H4 (cell line): ENCODE data around the gene AHNAK2. TPM values are rescaled to one million over a fixed set of nuclear protein-coding genes. Genes with fewer than 3 reads are reported as not detected.
A peak's percentile ranks its signal among the peaks of the same experiment; 100 is the strongest.

Experiments
- DNase-seq: peaks from one replicate; pipeline ENCODE4 v3.0.0-alpha.2; 2015; ENCODE audit warnings: low spot score
- total RNA-seq: library from RNA; depleted of rRNA; stranded (reverse); fragments of >200 nt; shearing (Covaris generic); gene quantifications from 2 replicates; pipeline ENCODE4 v1.2.3, GENCODE V29; 2014

The AHNAK2 gene
- total RNA-seq, 1 experiment from 2014 or later: 4.4 TPM

DNA sequence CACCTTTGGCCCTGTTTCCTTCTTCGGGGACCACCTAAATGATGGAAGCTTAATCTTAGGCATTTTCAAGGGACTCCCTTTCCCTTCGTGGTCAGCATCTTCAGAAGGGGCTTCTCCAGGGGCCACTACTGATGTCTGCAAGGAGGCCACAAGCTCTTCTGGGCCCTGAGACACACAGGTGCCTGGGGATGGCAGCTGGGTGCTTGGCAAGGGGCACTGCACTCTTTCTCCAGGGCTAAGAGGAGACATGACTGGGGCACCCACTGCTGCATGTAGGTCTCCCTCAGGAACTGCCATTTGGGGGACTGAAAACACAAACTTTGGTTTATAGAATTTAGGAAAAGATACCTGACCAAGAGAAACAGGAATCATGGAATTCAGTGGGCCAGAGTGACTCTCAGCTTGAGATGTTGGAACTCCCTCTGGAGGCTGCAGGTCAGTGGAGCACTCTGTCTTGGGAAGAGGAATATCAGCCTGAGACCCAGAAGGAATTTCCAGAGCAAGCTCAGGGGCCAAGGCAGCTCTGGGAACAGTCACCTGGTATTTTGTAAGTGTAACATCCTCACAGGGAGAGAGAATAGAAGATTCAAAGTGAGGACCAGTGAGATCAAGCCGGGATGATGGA lies 37.5 kb downstream of the AHNAK2 start:
- DNase-seq: no peak

- no peak for DNase-seq
These were observed 38.3 kb downstream of the AHNAK2 start for GRCh38 chr14:104939666-104940410.

DNA sequence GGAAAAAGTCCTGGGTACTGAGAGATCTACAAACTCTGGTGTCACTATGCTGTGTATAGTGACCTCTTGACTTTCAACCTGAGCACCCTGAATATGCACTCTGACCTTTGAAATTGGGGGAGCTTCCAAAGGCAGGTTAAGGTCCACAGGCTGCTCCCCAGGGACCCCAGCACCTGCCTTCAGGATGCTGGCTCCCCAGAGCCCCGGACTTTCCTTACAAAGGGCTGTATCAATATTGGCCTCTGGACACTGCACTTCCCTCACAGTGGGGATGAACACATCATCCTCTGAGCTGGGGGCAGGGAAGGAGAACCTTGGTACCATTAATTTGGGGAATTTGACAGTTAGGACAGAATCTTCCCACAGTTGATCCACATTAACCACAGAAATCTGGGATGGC lies 39.2 kb downstream of the AHNAK2 start:
- DNase-seq: no peak

DNA sequence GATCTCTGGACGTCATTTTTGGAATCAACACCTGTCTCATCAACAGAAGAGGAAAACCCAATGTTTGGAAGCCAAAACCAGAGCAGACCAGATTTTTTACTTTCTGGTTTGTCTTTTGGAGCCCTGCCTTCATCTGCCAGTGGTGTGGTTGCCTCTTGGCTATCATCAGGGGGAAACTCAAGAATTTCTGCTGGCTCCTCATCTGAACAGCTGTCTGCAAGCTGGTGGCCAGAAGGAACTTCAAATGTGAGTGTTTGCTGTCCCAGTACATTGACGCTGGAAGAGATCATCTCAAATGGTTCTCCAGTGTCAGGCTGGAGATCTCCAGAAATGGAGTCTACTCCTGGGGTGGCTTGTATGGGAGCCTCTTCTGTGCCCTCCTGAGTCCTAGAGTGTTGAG lies 39.7 kb downstream of the AHNAK2 start:
- no peak for DNase-seq

- no peak for DNase-seq
These were observed 40.3 kb downstream of the AHNAK2 start for GRCh38 chr14:104937694-104938365.

DNA sequence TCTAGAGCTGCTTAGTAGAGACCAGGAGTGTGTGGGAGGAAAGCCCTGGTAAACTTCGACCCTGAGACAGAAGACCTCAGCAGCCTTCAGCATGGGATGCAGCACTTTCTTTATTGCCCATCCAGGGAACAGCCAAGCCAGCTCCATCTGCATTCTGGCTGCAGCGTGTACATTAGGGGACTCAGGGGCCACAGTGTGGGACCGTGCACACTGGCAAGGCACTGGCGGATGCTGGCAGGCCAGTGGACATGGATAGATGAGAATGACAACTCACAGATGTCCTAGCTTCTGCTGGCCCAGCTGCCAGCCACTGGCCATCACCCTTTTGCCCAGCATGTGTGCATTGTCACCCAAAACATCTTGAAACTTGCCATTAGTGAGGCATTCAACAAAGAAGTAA lies 41.0 kb downstream of the AHNAK2 start:
- DNase-seq: no peak

DNA sequence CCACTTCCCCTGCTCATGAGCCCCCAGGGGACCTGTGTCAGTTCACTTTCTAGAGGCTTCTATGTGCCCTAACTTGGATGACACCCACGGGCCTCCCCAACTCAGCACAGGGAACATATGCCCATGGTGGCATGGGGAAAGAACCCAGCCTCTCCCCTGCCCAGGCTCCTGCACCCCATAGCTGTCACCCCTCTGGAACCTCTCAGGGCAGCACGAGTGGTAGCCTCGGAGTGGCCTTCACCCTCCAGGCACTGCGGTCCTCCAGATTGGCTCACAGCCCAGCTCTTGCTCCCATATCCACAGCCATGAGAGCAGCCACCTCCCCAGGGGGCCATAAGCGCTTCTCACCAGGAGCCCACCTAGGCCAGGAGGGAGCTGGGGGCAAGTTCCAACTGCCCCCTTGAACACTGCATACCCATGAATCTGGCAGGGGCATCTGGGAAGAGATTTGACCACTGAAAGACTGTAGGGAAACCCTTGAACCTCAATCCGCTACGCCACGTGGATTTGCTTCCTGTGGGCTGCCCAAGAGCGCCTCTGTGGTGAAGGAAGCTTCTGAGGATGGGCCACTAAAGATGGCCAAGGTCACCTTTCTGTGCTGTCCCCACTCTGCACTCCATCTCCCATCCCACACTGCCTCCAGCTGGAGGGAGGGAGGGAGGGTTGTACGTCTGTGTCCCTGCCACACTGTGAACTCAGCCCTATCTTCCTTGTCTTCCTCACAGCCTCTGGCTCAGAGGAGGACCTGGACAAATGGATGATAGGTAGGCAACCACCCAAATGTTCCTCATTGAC lies 41.6 kb downstream of the AHNAK2 start:
- no peak for DNase-seq

- DNase-seq: no peak
These were observed 42.2 kb downstream of the AHNAK2 start for GRCh38 chr14:104935955-104936354.

DNA sequence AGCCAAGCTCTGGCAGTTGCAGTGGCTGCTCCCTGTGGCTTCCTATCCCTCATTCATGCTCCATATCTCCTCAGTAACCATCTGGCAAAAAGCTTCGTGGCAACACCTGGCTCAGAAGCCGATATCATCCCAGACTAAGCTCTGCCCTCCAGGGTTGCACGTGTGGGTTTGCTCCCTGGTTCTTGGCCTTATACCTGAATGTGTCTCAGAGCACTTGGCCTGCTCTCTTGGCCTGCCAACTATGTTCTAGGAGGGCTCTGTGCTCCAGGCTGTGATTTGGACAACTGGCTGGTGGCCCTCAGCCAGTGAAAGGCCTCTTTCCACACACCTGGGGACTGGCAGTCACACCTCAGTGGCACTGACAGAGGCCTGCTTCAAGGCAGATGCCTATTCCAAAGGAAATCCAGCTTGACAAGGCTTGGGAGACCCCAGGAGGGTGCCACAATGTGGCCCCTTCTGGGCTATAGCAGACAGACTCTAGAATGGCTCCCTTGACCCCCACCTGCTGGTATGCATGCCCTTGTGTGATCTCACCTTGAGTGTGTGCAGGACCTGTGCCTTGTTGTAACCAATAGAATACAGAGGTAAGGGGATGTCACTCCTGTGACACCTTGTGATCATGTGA lies 43.0 kb downstream of the AHNAK2 start:
- DNase-seq: no peak

DNA sequence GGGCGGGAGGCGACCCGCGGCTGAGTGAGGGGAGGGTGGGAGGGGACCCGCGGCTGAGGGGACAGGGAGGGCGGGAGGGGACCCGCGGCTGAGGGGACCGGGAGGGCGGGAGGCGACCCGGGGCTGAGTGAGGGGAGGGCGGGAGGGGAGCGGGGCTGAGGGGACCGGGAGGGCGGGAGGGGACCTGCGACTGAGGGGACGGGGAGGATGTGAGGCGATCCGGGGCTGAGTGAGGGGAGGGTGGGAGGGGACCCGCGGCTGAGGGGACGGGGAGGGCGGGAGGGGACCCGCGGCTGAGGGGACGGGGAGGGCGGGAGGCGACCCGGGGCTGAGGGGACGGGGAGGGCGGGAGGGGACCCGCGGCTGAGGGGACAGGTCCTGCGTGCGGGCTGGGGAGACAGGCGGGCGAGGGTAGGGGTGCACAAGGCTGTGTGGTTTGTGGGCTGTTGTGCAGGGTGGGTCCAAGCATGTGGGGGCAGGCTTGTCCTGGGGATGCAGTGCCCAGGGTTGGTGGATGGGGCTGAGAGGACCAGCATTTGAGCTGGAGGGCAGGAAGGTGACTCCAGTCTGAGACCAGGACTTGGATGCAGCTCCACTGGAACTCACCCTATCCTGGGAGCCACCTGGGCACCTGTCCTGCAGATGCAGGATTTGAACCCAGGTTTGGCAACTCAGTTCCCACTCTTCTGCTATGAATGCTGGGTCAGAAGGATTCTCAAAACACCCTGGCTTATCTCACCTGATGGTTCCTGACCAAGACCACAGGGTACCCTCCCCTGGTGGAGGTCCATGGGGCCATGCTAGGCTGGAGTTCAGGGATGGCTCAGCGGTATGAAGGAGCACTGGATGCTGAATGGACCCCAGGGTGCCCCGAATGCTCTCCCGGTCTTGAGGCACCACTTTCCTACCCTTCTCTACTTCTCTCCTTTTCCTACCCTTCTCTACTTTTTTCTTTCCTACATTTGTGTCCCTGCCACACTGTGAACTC lies 44.1 kb downstream of the AHNAK2 start:
- no peak for DNase-seq

- DNase-seq: peak; percentile 65
These were observed 45.2 kb downstream of the AHNAK2 start for GRCh38 chr14:104932676-104933631.

DNA sequence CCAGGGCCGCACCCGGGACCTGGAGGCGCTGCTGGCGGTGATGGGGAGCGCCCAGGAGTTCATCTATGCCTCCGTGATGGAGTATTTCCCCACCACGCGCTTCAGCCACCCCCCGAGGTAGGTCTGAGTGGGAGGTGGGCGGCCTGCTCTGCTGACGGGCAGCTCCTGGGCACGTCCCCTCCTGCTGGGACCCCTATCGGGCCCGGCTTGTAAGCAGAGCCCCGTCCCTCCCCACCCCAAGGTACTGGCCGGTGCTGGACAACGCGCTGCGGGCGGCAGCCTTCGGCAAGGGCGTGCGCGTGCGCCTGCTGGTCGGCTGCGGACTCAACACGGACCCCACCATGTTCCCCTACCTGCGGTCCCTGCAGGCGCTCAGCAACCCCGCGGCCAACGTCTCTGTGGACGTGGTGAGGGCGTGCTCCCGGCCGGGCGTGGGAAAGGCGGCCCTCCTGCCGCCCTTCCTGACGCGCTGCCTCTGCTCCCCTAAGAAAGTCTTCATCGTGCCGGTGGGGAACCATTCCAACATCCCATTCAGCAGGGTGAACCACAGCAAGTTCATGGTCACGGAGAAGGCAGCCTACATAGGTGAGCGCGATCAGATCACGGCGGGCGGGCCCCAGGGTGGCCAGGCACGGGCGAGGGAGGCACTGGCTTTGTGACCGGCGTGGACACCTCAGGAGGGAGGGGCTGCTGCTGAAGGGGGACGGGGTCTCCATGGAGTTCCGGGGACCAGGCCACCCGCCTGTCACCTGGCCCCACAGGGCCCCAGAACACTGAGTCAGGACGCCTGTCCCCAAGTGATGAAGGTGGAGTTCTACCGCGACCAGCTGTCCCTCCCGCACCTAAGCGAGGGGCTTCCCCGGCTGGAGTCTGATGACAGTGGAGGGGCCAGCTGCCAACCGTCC lies 46.2 kb downstream of the AHNAK2 start:
- no peak for DNase-seq

GRCh38 chr14:104931304-104931770 lies 46.8 kb downstream of the AHNAK2 start:
- DNase-seq: no peak

- no peak for DNase-seq
These were observed 47.5 kb downstream of the AHNAK2 start for GRCh38 chr14:104930526-104931303.

GRCh38 chr14:104929268-104930230 lies 48.6 kb downstream of the AHNAK2 start:
- no peak for DNase-seq
